ENCODE data around the gene MRPS35. TPM values are rescaled to one million over a fixed set of nuclear protein-coding genes. Genes with fewer than 3 reads are reported as not detected.

The MRPS35 gene
- total RNA-seq, 2 donors from 2014 or later: 85.8 to 90.7 TPM

DNA sequence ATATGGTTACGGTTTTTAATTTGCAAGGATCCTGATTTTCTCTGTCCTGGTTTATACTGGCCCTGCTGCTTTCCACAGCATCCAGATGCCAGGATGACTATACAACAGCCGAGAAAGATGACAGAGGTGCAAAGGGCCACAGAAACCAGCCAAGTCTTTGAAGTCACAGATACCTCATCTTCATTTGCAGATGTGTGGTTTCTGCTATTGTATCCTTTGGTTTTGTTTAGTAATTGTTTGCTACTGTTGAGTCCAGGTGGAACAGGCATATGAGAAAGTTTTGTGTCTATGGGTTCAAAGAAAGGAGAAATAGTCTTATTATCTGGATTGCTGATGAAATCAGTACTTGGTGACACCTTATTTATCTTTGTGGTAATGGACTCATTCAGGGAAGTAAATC, 52.1 kb downstream of the MRPS35 start:
- Histone ChIP-seq H3K9ac (ENCODE audit: low read depth in 2 of 2, low read length in 2 of 2) (no peak overlapping the region), H3K9me3 (no peaks in the 10 kb centered on the region), H3K27ac (no peak overlapping the region), H3K27me3 (no peaks in the 10 kb centered on the region), H3K4me1 (no peaks in the 10 kb centered on the region), H3K36me3 (no peaks in the 10 kb centered on the region), H3K4me3 (no peak overlapping the region)
- DNase-seq: no peak
- intact Hi-C loops (cut with DNase I): no loop called here
- TF ChIP-seq, protein P1, sequence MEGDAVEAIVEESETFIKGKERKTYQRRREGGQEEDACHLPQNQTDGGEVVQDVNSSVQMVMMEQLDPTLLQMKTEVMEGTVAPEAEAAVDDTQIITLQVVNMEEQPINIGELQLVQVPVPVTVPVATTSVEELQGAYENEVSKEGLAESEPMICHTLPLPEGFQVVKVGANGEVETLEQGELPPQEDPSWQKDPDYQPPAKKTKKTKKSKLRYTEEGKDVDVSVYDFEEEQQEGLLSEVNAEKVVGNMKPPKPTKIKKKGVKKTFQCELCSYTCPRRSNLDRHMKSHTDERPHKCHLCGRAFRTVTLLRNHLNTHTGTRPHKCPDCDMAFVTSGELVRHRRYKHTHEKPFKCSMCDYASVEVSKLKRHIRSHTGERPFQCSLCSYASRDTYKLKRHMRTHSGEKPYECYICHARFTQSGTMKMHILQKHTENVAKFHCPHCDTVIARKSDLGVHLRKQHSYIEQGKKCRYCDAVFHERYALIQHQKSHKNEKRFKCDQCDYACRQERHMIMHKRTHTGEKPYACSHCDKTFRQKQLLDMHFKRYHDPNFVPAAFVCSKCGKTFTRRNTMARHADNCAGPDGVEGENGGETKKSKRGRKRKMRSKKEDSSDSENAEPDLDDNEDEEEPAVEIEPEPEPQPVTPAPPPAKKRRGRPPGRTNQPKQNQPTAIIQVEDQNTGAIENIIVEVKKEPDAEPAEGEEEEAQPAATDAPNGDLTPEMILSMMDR (IDR thresholded peaks at IDR 0.05): no peak

DNA sequence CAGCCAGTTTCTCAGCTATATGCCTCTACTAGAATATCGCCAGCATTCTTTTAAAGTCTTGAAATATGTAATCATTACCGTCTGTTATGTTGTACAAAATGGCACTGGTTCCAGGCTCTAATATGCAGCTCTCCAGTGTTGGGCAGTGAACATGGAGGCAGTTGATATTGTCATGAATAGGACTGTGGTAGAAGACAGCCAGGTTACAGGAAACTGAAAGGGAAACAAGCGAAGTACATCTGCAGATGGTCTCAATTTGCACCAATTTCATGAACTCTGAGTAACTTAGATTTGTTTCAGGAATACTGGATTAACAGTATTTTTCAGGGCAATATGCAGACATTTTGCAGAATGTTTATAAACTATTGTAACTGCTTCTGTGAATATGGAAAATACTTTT, 56.0 kb downstream of the MRPS35 start:
- TF ChIP-seq, protein P1 (IDR thresholded peaks at IDR 0.05): no peak
- DNase-seq: no peak

DNA sequence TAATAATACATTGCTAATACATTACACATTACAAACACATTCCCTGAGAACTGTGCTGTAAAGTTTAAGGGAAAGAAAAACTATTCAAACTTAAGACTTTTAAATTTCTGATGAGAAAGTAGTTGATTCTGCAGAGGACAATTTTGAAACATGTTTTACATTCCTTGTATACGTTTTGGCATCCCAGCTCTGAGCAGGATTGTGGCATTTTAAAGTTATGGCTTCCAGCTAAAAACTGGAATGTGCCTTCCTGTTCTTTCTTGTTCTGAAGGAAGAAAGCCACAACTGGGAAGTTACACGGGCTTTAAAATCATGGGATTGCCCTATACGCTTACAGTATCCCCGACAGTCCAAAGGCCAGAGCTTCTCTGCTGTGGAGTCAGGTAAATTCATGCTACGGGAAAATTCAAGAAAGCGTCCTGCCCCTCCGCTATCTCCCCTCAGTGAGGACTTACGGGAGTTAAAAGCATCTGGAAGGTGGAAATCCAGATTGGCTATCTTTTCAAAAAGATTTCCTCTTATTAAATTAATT, 58.6 kb downstream of the MRPS35 start:
- intact Hi-C loops (cut with DNase I): no loop called here
- no peaks in the 10 kb centered on the region for H3K4me1 ChIP-seq
- no peak overlapping the region for H3K27ac ChIP-seq
- no peaks in the 10 kb centered on the region for H3K27me3 ChIP-seq
- DNase-seq: no peak
- no peaks in the 10 kb centered on the region for H3K36me3 ChIP-seq
- H3K9ac ChIP-seq (ENCODE audit: low read depth in 2 of 2, low read length in 2 of 2): no peak overlapping the region
- H3K4me3 ChIP-seq: no peak overlapping the region
- H3K9me3 ChIP-seq: no peaks in the 10 kb centered on the region
- TF ChIP-seq, protein P1 (IDR thresholded peaks at IDR 0.05): no peak

More for the DNA sequence above, 56.0 kb downstream of the MRPS35 start:
- Histone ChIP-seq H3K4me1 (no peaks in the 10 kb centered on the region), H3K27ac (no peak overlapping the region), H3K36me3 (no peaks in the 10 kb centered on the region), H3K4me3 (no peak overlapping the region), H3K27me3 (no peaks in the 10 kb centered on the region), H3K9me3 (no peaks in the 10 kb centered on the region), H3K9ac (ENCODE audit: low read depth in 2 of 2, low read length in 2 of 2) (no peak overlapping the region)
- intact Hi-C loops (cut with DNase I): no loop called here

DNA sequence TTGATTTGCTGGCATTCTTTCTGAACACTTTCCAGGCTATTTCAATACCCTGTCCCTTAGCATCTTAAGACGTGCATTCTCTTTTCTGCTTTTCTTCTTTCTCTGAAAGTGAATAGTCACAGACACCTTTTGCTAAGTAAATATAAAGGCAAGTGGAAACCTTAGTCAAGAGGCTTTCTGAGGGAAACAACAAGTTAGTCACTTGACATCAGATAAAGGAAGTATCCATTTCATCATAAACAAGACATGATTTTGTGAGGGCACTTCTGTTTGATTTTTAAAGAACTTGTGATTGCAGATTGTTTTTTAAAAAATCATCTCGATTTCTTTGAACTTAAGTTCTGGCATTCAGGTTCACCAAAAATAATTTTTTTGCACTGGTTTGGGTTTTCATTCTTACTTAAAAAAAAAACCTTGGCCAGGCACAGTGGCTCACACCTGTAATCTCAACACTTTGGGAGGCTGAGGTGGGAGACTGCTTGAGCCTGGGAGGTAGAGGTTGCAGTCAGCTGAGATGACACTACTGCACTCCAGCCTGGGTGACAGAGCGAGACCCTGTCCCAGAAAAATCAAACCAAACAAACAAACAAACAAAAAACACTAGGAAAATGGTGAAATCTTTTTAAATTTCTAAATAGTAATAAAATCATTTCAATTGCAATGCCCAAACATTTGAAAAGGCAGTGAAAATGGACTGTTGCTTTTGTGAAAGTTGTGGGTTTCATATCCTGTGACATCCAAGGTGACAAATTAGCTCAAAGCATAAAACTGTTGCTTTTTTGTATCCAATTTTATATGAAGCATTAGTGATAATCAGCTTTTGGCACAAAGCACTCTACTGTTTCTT, 61.1 kb downstream of the MRPS35 start:
- Histone ChIP-seq H3K27me3 (no peaks in the 10 kb centered on the region), H3K36me3 (no peaks in the 10 kb centered on the region), H3K27ac (no peak overlapping the region), H3K9me3 (no peaks in the 10 kb centered on the region), H3K9ac (ENCODE audit: low read depth in 2 of 2, low read length in 2 of 2) (no peak overlapping the region), H3K4me1 (no peaks in the 10 kb centered on the region), H3K4me3 (no peak overlapping the region)
- intact Hi-C loops (cut with DNase I): no loop called here
- TF ChIP-seq, protein P1 (IDR thresholded peaks at IDR 0.05): no peak
- DNase-seq: no peak

DNA sequence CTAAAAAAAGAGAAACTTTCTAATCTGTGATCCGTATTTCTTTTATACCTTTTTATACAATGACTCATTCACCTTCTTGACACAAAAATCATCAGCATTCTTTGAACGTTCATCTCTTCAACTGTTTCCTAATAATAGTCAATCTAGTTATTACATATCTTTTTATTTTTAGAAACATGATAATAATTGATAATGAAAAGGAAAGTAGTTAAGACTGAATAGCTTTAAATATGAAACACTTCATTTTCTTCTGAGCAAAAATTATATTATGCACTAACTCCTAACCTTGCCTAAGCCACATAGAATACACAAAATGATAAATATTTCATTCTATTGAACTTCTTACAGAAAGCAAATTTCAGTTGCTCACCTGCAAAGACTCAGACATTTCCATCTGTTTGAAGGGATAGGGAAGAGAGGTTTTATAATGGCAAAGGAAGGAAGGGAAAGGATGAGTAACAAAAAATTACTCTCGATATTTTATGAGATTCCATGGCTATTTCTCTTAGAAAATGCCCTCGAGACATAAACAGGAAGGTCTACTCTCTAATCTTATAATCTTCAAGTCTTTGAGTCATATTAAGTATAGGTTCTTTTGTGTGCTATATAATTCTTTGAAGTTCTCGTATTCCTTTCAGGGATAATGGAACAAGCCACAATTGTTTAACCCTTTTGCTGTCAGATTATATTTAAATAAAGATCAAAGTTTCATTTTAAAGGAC, 61.9 kb downstream of the MRPS35 start:
- H3K27me3 ChIP-seq: no peaks in the 10 kb centered on the region
- intact Hi-C loops (cut with DNase I): no loop called here
- H3K4me3 ChIP-seq: no peak overlapping the region
- H3K9ac ChIP-seq (ENCODE audit: low read depth in 2 of 2, low read length in 2 of 2): no peak overlapping the region
- no peaks in the 10 kb centered on the region for H3K36me3 ChIP-seq
- TF ChIP-seq, protein P1 (IDR thresholded peaks at IDR 0.05): no peak
- H3K4me1 ChIP-seq: no peaks in the 10 kb centered on the region
- no peaks in the 10 kb centered on the region for H3K9me3 ChIP-seq
- DNase-seq: no peak
- H3K27ac ChIP-seq: no peak overlapping the region

Measured in colonic mucosa (tissue), 4 donors.